OCI-M2 (cell line): ENCODE measurements around the gene BTG1.
"Not testable (repeated sequence)": the region's sequence is repeated elsewhere in the genome, so short reads cannot be mapped to it uniquely, and the experiment has no call there.

ENCODE experiments used
- DNase-seq: peaks from one replicate; lab custom pipeline; 2025; ENCODE audit not compliant: unreplicated experiment; lab: John Stamatoyannopoulos, UW

The BTG1 gene

DNA sequence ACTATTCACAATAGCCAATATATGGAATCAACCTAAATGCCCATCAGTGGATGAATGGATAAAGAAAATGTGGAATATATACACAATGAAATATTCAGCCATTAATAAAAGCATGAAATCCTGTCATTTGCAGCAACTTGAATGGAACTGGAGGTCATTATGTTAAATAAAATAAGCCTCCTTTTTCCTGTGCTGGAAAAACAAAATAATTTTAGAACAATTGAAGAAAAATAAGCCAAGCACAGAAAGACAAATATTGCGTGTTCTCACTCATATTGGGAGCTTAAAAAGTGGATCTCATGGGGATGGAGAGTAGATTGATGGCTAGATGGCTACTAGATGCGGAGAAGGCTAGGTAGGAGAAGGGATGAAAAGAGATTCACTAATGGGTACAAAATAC lies 6.3 kb upstream of the BTG1 start:
- DNase-seq: no peak

- DNase-seq: no peak
Observed at GRCh38 chr12:92149563-92149962, 3.9 kb upstream of the BTG1 start.

DNA sequence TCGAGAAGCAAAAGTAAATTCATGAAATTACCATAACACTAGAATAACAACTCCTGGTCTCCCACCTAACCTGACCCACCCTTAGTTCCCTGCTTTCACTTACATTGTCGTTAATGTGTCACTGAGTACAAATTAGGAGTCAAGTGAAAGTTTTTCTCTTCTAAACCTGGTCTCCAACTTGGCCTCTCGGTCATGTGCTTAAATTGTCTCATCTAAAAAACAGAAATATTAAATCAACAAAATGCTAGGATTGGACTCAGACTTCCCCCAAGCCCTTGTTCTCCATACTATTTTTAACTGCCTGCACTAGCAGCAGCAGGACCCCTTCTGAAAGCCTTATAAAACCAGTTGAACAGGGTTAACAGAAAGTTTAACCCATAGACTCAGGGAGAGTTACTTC lies 1.8 kb upstream of the BTG1 start:
- DNase-seq: no peak

DNA sequence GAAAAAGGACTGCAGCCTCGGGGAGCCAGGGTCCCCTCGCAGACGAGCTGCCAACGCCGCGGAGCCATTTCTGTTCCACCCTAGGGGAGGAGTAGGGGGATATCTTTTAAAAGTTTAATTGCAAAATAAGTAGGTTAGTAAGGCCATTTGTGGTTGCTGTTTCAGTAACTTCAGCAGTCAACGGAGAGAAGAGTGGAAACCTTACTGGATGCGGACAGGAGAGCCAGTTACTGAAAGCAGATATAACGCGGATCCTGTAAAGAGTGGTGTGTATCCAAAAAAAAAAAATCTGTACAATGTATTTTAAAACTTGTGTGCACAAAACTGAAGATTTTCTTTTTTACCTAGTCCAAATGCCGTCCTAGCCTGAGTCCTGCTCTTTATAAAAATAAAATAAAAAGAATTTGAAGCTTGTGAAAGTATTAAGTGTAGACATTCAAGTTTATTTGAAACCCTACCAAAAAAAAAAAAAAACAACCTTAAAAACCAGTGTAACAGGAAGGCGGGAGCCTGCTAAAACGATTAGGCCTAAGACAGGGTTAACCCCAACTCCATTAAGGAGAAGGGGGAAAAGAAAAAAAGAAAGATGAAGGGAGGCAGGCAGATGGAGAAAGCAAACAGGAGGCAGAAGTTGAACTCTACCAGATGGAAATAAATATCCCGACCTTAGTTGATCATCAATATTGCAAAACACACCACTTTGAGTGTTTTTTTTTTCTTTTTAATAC lies 1.0 kb upstream of the BTG1 start:
- DNase-seq: no peak

GRCh38 chr12:92145481-92145730 lies 240 bp downstream of the BTG1 start:
- no peak for DNase-seq

DNA sequence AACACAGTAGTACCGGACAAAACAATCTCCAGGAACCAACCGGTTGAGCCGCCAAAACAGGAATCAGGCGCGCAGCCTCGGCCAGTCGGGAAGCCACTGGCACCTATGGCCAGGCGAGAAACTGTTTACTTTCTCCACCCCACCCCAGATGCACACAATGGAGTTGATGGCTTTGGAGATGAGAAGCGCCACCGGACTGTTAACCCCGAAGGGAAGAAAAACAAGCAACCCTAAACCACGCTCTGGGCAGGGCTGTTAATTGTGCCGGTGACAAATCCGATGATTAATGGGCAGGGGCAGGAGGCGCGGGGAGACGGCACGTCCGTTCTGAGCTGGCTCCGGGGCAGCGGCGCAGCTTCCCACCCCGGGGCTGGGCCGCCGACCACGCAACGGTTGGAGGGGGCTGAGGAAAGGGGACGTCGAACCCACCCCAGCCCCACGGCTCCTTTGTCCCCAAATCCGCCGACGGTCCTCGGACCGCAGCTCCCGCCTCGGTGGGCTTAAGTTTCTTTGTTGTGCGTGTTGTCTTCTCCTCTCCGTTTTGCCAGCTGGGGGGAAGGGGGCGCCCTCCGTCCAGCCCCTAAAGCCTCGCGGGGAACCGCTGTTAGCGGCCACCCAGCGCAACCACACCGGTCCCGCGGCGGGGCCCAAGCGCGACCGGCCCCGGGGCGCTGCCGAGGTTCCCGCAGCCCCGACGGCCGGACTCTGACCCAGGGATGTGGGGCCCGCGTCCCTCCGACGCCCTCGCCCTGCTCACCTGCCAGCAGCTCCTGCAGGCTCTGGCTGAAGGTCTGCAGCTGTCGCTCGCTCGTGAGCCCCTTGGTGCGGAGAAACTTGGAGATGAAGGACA lies 790 bp downstream of the BTG1 start:
- DNase-seq: no peak

GRCh38 chr12:92143686-92144630 lies 1.7 kb downstream of the BTG1 start:
- DNase-seq: no peak

- no peak for DNase-seq
Observed at GRCh38 chr12:92143258-92143657, 2.4 kb downstream of the BTG1 start.

DNA sequence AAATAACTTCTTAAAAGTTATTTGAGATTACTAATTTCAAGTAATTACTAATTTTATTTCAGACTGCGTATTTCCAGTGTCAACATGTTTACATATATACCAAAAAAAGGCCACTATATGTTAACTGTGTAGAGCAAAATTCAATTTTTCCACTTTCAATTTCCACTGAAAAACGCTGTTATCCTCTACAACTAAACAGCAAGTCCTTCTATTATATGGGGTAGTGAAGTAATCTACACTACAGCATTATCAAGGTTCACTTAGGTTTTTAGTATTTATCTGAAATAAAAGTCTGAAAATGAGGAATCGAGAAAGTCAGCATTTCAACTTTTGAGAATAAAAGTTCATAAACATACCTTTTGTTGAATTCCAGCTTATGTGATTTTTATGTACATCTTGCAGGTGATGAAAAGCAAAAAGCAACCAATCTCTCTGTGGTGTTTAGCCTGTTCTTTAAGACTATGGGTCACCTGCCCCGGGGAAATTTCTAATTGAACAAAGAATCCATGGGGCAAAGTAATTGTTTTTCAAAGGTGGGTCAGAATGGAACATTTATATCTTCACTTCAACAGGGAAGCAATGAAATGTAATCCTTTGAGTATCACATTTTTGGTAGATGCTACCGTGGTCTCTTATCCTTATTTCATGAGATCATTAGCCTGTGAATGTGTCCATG lies 3.3 kb downstream of the BTG1 start:
- no peak for DNase-seq

- no peak for DNase-seq
Observed at GRCh38 chr12:92141591-92142121, 4.0 kb downstream of the BTG1 start.

DNA sequence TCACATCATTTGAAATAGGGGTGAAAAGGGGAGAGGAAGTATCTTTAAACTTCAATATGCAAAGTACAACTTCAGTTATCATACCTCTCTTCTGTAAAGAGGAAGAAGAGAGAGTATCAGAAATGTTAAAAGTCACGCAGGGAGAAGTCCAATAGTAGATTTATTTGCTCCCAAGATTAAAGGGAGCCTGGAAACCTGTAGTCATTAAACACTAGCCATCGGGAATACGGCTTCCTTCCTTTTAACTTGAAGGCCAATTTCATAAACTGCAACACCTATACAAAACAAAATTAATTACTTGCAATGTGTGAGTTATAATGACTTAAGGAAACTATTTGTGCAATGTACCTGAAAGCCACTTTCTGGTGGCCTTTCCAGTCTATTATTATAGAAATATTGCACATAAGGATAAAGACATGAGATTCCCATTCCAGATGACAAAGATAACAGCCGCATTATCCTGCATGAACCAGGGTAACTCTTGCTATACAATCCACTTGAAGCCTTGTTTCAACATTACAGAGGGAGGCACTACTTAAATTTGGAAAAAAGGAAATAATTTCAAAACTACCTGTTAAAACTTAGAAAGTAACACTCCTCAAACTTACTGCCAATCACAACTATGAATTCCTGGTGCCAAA lies 4.6 kb downstream of the BTG1 start:
- DNase-seq: no peak

GRCh38 chr12:92140156-92140555 lies 5.5 kb downstream of the BTG1 start:
- DNase-seq: no peak

DNA sequence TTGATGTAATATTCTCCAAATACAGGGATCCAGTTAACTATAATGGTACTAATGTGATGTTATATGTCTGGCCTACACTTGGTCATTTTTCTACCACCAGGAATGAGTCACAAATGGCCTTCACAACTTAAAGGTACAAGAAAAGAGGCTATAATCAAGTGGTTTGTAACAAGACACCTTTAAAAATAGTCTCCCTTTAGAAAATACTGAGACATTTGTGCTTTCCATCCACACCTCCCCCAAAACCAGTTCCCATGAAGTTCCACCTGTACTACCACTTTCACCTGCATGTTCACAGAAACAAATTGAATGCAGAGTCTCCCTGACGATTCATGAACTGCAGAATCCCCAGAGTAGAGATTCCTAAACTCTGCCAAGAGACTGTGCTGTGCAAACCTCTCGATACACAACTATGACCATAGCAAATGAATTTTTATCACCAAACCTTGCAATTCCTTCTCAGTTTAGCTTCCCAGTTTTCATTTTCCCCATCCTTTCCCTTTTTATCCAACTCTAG lies 6.0 kb downstream of the BTG1 start:
- no peak for DNase-seq

DNA sequence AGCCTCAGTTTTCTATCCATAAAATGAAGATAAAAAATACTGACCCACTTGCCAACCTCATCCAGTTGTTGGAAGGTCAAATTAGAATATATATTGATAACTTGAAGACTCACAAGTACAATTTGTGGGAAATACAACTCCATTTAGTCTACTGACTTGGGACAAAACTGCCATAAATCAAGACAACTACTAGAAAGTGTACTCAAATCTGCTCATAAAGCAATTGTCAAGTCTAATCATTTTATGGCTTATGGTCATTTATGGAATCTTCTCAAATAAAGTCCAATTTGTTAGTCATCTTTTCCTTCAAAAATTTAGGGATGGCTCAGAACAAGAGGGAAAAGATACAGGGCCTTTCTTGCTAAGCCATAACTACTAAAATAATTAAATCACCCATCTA lies 7.0 kb downstream of the BTG1 start:
- DNase-seq: no peak

GRCh38 chr12:92138144-92138543 lies 7.5 kb downstream of the BTG1 start:
- DNase-seq: no peak

- no peak for DNase-seq
Observed at GRCh38 chr12:92136965-92137721, 8.5 kb downstream of the BTG1 start.

- DNase-seq: no peak
Observed at GRCh38 chr12:92136026-92136730, 9.5 kb downstream of the BTG1 start.

GRCh38 chr12:92135541-92135940 lies 10.1 kb downstream of the BTG1 start:
- DNase-seq: not testable (repeated sequence)
